UCSD-AML1 (cell line): ENCODE measurements around the gene PREB.
"Not testable (repeated sequence)": the region's sequence is repeated elsewhere in the genome, so short reads cannot be mapped to it uniquely, and the experiment has no call there.

Experiments
- DNase-seq: peaks from one replicate; lab custom pipeline; 2025; ENCODE audit not compliant: unreplicated experiment; lab: John Stamatoyannopoulos, UW

Gene PREB, protein sequence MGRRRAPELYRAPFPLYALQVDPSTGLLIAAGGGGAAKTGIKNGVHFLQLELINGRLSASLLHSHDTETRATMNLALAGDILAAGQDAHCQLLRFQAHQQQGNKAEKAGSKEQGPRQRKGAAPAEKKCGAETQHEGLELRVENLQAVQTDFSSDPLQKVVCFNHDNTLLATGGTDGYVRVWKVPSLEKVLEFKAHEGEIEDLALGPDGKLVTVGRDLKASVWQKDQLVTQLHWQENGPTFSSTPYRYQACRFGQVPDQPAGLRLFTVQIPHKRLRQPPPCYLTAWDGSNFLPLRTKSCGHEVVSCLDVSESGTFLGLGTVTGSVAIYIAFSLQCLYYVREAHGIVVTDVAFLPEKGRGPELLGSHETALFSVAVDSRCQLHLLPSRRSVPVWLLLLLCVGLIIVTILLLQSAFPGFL

DNA sequence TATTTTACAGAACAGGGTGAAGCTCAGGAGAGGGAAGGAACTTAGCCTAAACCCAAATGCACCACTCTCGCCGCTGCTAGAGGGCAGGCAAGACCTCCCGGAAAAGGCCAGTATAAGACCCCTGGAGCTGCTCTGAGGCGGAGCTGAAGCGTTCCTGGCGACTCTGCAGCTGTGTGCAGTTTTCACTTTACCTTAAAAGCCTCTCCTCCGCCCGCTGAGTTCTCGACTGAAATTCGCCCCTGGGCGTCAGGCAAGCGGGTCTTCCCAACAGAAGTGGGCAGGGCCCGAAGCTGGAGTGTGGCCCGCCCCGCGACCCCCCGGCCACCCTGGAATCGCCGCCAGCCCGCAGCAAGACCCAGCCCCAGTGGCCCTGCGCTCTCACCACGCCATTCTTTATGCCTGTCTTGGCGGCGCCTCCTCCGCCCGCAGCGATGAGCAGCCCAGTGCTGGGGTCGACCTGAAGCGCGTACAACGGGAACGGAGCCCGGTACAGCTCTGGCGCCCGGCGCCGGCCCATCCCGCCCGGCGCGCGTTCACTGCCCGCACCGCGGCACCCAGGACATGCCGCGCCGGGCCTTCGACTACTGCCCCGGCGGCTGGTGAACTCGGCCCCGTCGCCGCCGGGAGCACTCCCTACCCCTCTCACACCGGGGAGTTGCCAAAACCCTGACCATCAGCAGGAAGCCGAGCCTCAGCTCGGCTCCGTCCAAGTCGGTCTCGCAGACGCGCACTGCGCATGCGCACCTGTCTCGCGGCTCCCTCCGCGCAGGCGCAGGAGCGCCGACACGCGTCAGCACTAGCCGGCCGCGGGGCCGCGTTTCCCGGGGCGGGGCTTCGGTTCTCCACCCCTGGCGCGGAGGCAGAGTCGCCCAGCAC lies at the start of gene PREB:
TSS of gene PREB (minus strand) at position 732 of the 876 bp plus-strand sequence. CDS start at position 517, 215 bp downstream.
- DNase-seq = peak; percentile 99

DNA sequence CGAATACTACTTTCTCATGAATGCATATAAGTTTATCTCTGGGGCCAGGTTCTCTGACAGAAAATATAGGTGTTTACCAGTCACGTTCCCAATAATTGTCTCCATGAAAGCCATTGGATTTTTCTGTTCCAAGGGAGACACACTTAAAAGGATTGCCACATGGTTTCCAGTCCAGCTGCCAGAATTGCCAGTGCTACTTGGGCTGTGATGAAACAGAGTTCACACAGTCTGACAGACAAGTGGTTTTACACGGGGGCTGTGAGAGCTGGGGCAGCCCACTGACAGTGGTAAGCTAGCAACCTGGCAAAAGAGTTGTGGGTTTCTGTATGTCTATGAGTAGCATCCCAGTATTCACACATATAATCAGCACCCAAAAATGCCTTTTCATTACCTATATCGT lies 49.7 kb upstream of the PREB start:
- DNase-seq = no peak

DNA sequence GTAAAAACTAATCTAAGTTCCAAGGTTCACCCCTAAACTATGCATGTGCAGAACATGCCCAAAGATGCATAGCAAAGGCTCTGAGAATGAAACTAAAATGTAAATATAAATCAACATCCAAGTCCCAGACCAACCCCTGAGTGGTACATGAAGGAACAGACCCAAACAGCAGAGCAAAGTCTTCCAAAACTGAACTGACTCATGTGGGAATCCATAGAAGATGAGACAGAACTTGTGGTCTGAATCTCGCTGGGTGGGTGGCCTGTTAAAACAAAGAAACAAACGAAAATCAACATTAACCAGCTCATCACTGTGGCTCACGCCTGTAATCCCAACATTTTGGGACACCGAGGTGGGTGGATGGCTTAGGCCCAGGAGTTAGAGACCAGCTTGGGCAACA lies 47.9 kb upstream of the PREB start:
- no peak for DNase-seq

DNA sequence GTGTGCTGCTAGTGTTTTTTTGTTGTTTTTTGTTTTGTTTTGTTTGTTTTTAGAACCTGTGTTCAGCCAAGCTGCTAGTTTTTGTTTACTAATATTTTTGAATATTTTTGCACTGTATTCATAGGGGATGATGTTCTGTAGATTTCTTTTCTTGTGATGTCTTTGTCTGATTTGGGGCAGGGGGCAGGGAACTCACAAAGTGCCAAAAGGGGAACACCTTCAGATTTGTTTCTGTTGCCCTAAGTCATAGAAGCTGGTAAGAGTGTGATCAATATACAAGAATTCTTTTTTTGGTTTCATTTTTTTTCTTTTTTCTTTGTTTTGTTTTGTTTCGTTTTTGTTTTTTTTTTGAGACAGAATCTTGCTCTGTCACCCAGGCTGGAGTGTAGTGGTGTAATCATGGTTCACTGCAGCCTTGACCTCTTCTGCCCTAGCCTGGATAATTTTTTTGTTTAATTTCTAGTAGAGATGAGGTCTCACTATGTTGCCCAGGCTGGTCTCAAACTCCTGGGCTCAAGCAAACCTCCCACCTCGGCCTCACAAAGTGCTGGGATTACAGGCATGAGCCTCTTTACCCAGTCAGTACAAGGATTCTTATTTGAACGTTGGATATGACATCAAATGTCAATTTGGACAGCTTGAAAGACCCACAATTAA lies 45.0 kb upstream of the PREB start:
- DNase-seq = no peak

DNA sequence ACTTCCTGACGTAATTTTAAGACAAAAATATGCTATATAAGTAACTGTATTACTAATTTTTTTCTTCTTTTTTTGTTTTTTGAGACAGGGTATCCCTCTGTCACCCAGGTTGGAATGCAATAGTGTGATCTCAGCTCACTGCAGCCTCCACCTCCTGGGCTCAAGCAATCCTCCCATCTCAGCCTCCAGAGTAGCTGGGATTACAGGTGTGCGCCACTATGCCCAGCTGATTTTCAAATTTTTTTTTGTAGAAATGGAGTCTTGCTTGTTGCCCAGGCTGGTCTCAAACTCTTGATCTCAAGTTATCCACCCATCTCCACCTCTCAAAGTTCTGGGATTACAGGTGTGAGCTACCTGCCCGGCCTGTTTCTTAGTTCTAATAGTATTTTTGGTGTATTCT lies 44.0 kb upstream of the PREB start:
- DNase-seq = no peak

DNA sequence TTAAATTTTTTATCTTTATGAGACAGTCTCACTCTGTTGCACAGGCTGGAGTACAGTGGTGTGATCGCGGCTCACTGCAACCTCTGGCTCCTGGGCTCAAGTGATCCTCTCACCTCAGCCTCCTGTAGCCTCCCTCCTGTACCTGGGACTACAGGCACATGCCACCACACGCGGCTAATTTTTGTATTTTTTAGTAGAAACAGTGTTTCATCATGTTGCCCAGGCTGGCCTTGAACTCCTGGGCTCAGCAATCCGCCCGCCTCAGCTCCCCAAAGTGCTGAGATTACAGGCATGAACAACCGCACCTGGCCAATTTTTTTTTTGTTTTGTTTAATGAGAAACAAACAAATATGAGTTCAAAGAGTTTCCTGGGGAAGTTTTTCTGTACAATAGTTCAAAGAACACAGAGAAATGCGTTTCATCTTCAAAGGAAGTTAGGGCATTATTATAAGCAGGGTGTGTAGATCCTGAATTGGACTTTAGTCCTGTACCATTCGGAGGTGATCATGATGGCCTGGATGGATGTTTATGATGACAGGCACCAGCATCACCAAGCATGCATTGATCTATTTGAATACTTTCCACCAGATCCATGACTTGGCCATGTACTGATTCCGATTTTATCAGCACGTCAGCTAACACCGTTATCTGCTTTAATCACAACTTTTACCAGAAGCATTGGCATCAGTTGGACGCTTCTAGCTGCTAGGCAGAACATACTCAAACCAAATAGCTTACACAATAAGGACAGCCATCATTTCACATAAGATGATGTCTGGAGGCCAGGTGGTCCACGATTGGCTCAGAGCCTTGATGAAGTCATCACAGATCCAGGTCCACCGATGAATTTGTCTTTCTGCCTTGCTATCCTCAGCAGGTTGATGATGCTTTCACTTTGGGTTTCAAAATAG lies 43.3 kb upstream of the PREB start:
- no peak for DNase-seq

DNA sequence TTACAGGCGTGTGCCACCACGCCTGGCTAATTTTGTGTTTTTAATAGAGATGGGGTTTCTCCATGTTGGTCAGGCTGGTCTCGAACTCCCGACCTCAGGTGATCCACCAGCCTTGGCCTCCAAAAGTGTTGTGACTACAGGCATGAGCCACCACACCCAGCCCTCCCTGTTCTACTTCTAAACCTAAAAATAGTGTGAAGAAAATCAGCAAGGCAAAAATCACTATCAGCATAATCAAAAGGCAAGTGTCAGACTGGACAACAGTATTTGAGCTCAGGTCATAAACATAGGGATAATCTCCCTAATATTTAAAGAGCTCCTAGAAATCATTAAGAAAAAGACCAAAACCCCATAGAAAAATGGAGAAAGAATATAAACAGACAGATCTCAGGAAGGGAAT lies 41.3 kb upstream of the PREB start:
- DNase-seq = not testable (repeated sequence)

DNA sequence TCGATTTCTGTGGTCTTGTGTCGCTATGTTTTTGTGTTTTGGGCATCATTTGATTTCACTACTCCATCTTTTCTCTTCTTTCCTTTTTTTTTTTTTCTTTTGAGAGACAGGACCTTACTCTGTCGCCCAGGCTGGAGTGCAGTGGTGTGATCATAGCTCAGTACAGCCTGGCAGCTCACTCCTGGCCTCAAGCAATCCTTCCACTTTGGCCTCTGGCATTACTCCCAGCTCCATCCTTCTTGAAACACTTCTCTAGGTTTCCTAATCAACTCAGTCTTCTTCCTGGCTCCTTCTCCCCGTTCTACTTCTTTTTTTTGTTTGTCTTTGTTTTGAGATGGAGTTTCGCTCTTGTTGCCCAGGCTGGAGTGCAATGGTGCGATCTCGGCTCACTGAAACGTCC lies 40.9 kb upstream of the PREB start:
- no peak for DNase-seq

DNA sequence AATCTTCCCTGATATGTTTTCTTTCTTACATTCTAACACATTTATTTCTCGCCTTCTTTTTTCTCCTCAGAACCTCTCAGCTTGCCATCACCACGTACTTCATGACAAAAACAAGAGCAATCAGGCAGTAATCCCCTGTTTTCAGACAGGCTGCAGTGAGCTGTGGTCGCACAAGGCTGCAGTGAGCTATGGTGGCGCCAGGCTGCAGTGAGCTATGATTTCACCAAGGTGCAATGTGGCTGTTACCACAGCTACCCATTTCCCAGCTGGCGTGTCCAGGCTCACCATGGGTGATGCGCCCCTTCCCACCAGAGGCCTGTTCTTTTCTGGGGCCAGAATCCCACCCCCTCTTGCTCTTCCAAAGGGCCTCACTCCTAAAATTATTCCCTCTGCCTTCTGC lies 40.2 kb upstream of the PREB start:
- no peak for DNase-seq

DNA sequence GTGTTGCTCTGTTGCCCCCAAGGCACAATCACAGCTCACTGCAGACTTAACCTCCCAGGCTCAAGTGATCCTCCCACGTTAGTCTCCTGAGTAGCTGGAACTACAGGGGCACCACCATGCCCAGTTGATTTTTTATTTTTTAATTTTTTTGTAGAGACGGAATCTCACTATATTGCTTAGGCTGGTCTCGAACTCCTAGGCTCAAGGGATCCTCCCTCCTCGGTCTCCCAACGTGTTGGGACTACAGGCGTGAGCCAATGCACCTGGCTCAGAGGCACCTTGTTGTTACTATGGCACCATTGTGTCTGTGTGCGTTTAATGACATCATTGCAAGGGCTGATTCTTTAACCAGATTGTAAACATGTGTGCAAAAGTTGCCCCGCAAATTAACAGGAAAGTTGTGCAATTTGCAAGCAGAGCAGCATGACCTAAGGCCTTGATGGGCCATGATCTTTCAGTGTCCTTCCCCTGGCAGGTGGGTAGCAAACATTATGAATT lies 37.0 kb upstream of the PREB start:
- no peak for DNase-seq

DNA sequence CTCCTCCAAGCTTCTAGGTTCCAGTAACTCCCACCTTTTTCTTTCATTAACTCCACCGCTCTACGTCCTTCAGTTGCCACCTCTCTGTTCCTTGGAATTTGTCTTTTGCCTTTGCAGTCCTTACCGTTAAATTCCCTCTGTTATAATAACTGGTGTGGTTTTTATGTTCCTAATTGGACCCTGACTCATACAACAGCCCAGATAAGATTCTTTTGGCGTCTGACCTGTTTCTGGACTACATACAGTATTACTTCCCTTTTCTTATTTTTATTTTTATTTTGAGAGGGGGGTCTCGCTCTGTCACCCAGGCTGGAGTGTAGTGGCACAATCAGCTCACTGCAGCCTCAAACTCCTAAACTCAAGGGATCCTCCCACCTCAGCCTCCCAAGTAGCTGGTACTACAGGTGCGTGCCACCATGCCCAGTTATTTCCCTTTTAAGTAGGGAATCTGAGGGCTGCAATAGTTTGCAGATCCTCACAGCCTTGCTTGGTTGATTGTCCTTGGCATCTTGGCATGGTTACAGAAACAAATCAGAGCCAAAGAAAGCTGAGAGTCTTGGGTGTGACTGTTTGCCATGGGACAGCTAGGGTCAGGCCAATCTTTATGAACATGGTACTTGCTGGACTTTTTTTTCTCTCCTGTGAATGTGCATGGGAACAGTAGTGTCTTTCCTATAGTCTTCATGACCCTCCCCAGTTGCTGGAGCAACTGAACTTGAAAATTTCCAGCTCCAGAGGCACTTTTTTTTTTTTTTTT lies 36.3 kb upstream of the PREB start:
- no peak for DNase-seq

DNA sequence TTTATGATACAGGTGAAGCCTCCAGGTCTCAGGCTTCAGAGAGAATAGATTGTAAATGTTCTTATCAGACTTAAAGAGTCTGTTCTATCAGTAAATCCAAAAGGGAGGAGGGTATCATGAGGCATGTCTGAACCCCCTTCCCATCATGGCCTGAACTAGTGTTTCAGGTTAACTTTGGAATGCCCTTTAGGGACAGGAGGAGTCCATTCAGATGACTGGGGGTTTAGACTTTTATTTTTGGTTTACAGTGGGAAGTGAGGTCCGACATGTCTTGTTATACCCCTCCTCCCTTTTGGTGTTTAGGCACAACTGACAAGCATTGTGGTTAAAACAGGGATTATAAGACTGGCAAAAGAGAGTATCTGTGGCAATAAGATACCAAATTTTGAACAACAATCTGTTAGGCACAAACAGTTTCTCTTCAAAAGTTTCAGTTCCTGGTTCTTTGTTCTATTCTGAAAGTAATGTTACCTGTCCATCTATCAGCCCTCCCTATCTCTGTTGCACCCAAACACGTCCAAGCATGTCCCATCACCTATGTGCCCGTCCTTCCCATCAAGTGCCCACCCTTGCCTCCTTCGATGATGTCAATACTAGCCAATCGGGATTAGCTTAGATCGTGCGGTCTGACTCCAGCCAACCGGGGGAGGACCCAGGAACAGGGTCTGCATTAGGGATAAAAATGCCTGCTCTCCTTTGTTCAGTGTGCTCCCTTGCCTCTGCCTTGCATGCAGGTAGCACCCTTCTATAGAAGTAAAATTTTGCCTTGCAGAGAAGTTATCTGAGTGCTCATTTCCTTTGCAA lies 30.7 kb upstream of the PREB start:
- no peak for DNase-seq

DNA sequence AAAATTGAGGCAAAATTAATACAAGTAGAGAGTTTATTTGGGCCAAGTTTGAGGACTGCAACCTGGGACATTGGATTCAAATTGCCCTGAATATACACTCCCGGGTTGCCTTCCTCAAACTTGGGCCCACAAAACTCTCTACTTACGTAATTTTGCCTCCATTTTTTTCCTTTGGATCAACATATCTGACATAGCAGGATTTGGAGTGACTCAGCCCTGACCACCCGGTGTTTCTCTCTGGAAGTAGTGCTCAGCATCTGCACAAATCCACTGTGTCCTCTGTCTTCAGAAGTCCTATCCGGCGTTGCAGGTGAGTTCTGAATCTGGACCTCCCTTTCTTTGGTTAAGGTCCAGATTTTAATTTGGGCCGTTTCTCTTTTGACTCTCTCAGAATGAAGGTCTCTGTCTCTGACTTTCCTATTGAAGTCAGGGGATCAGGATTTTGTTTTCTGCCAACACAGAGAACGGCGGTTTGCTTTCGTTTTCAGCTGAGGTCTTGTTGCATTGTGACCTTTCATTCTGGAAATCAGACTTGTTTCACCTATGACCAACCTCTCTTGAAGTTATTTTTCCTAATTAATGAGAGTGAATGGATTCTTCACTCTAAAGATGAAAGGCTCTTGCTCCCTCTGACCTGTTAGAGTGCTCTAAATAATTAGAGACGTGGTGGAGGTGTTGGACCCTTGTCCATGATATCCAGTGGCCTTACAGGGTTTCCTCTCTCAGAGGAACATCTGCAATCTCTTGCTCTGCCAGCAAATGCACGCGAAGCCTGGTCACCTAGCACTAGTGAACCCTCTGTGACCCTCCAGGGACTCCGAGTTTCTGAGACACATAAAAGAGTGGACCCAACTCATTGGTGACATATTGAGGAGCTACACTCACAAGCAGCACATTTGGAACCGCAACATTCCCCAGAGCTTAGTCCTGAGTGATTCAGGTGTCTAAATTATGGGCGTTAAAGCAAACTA lies 28.0 kb upstream of the PREB start:
- no peak for DNase-seq

DNA sequence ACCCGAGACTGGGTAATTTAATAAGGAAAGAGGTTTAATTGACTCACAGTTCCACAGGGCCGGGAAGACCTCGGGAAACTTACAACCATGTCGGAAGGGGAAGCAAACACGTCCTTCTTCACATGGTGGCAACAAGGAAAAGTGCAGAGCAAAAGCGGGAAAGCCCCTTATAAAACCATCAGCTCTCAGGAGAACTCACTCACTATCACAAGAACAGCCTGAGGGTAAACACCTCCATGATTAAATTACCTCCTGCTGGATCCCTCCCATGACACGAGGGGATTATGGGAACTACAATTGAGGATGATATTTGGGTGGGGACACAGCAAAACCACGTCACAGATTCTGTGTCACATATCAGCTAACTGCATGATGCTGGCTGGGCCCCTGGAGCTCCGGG lies 25.8 kb upstream of the PREB start:
- DNase-seq = no peak

DNA sequence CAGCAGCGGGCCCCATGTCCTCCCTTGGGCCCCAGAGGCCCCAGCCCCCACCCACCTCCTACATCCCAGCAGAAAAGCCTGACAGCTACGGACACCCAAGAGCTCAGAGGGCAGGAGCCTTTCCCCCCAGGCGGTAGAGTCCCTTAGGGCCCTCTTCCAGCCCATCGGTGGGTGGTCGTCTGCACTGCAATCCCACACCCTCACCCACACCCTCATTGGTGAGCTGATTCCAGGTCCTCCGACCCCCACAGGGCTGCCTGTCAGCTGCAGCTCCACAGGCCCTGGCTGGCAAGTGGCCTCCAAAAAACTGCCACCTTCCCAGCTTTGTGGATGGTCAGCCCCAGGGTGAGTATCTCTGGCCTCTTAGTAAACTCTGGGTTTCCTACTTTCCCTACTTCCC lies 24.8 kb upstream of the PREB start:
- no peak for DNase-seq

DNA sequence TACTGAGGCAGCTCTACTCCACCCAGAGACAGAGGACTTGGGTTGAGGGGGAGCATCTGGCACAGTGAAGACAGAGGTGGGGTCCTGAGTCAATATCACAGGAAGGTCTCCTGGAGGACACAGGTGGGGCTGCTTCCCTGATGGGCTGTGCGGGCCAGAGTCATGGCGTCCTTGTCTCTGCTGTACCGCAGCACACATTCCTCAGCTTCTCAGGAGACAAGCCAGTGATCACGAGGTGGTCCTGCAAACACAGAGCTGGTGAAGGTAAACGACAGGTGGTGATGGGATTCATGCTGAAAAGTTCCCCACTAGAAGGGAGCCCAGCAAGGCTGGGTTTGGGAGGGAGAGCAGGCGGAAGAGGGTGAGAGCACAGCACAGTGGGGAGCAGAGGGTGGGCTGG lies 24.0 kb upstream of the PREB start:
- DNase-seq = no peak

DNA sequence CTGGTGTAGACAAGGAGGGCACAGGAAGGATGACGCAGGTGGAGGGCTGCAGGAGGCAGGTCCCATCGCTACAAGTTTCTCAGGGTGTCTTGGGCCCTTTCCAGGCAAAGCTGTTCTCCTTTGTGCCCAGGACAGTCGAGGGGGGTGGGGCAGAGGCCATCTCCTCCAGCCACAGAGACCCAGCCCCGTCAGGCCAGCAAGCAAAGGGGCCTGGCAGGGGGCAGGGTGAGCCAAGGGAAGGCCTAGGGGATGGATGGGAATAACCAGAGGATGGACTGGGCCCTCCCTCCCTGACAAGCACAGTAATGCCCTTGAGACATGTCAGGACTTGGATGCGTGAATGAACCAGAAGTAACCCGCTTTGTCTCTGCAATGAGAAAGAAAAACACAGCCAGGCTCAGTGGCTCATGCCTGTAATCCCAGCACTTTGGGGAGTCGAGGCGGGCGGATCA lies 20.7 kb upstream of the PREB start:
- DNase-seq = no peak

DNA sequence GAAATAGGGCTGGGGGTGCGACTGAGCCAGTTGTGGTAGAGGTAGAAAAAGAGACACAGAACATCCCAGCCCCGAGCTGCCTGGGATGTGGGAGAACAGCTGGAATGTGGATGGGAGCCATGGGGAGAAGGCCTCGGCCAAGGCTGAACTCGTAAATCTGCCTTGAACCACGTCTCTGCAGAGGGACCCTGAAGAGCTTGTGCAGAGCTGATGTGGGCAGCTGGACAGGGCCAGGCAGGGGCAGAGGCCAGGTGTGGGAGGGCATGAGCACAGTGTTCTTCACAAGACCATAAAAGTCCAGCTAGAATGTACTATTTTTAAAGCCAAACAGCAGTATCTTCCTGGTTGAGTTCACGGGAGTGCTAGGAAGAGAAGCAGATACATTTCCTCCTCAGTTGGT lies 20.1 kb upstream of the PREB start:
- DNase-seq = no peak
